Measurements from ENCODE around the gene RAB20.

DNA sequence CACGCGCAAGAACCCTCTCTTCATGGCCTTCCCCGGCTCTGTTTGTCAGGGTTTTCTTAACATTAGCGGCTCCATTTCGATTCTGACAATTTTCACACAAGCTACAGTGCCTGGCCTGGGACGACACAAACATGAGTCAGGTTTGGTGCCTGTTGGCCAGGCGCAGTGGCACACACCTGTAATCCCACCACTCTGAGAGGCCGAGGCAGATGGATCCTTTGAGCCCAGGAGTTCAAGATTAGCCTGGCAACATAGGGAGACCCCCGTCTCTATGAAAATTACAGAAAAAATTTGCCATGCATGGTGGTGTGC, 1.9 kb upstream of the RAB20 start:
- TF ChIP-seq, protein P1, sequence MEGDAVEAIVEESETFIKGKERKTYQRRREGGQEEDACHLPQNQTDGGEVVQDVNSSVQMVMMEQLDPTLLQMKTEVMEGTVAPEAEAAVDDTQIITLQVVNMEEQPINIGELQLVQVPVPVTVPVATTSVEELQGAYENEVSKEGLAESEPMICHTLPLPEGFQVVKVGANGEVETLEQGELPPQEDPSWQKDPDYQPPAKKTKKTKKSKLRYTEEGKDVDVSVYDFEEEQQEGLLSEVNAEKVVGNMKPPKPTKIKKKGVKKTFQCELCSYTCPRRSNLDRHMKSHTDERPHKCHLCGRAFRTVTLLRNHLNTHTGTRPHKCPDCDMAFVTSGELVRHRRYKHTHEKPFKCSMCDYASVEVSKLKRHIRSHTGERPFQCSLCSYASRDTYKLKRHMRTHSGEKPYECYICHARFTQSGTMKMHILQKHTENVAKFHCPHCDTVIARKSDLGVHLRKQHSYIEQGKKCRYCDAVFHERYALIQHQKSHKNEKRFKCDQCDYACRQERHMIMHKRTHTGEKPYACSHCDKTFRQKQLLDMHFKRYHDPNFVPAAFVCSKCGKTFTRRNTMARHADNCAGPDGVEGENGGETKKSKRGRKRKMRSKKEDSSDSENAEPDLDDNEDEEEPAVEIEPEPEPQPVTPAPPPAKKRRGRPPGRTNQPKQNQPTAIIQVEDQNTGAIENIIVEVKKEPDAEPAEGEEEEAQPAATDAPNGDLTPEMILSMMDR (IDR thresholded peaks at IDR 0.05; ENCODE audit: insufficient read depth, low read length): no peak
- TF ChIP-seq SPI1 (IDR thresholded peaks at IDR 0.05; ENCODE audit: borderline replicate concordance, low read depth) (no peak), POLR2AphosphoS5 (IDR thresholded peaks at IDR 0.05; ENCODE audit: low read depth) (no peak), GABPA (IDR thresholded peaks at IDR 0.05; ENCODE audit: low read depth) (no peak)
